HG03039 (cell line): ENCODE data around the gene C16orf46.

ENCODE experiments used
- ATAC-seq: cut with Tn5 transposase; IDR thresholded peaks from one replicate; pipeline ENCODE4 v1.9.1; 2021; ENCODE audit warnings: mild to moderate bottlenecking, moderate library complexity; ENCODE audit not compliant: unreplicated experiment

C16orf46 gene

DNA sequence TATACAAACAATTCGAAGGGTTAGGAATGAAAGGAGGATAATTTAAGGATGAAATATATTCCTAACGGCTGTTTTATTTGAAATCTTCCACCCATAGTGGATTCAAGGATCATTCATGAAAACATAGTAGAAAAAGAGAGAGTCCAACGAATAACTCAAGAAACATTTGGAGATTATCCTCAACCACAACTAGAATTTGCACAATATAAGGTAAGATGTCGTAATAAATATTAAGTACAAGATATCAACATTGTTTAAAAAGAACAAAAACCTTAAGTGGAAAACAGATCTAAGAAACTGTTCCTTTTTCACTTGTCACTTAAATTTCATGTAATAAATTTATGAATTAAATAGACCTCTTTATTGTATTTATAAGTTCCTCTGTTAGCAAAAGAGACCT lies 50.6 kb downstream of the C16orf46 start:
- ATAC-seq = no peak

DNA sequence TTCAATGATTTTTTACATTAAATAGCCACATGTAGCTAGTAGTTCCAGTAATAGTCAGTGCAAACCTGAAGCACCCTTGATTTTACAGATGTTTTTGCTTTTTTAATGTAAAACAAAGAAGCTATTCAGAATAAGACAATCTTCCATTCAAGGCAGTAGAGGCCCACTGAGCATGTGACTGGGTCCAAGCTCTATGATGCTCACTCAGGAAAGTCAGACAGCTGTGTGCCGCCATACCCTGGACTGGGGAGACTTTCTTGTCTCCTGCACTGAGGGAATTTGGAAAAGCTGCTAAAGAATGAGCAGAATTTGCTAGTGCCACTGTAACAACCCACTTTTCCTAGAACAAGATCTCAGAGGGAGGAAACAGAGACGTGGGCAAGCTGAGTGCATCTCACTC lies 58.5 kb downstream of the C16orf46 start:
- no peak for ATAC-seq

DNA sequence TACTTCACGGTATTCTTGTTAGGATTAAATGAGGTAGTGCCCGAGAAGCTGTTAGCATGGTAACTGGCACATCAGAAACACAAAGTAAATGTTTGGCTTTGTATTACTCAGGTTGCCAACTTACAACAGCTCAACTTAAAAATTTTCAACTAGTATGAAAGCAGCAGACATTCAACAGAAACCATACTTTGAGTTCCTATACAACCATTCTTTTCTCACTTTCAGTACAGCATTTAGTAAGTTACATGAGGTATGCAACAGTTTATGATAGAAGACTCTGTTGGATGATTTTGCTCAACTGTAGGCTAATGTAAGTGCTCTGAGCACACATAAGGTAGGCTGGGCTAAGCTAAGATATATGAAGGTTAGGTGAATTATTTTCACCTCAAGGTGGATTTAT lies 62.4 kb downstream of the C16orf46 start:
- no peak for ATAC-seq

DNA sequence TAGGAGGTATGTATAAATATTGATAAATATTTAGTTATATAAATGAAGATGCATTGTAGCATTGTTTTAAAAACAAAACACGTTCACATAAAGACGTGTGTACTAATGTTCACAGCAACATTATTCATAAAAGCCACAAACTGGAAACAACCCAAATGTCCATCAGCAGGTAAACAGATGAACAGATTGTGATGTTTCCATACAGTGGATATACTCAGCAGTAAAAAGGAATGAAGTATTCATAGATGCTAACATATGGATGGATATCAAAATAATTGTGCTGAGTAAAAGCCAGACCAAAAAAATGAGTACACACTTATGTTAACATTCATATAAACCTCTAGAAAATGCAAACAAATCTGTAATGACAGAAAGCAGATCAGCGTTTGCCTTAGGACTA lies 64.1 kb downstream of the C16orf46 start:
- ATAC-seq = no peak
